GM19025 (cell line): ENCODE measurements around the gene PSMC3IP.
"Not testable (repeated sequence)": the region's sequence is repeated elsewhere in the genome, so short reads cannot be mapped to it uniquely, and the experiment has no call there.

Experiments used
- ATAC-seq: cut with Tn5 transposase; IDR thresholded peaks from one replicate; pipeline ENCODE4 v1.9.1; 2021; ENCODE audit warnings: mild to moderate bottlenecking, low read depth, moderate library complexity; ENCODE audit not compliant: unreplicated experiment

Gene PSMC3IP

DNA sequence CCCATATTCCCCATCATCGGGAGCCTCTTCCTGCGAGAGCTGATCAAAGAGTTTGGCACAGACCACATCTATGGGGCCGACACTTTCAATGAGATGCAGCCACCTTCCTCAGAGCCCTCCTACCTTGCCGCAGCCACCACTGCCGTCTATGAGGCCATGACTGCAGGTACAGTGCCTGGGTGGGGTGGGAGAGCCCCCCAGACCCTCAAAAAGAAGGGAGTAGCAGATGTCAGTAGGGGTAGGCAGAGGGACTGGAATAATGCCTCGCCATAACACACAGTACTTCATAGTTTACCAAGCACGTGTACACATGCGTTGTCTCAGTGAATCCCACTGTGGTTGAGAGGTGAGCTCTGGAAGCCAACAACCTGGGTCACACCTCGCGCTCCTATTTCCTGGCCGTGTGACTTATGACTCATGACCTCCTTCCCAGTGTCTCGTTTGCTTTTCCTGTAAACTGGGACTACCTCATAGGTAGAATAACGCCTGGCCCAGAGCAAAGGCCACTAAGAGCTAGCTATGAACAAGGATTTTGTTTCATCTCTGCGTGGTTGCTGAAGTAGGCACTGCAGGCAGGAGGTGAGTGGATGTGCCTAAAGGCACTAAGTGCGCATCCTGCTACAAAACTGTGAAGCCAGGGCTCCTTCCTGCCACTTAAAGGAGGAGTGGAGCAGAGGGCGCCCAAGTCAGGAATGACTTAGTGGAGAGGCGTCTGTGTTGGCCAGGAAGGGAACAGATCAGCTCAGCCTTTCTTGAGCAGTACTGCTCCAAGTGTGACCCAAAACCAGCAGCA, 36.3 kb downstream of the PSMC3IP start:
- ATAC-seq = no peak

DNA sequence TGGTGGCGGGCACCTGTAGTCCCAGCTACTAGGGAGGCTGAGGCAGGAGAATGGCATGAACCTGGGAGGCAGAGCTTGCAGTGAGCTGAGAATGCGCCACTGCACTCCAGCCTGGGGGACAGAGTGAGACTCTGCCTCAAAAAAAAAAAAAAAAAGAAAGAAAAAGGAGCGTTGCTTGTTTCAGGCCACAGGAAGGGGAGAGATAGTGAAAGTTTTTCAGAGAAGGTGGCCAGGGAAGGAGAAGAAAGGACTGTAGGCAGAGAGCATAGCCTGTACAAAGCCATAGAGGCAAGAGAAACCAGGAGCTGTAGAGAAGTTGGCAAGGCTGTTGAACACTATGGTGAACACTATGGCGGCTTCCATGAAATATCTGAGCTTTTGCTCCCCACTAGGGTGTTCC, 37.0 kb downstream of the PSMC3IP start:
- not testable (repeated sequence) for ATAC-seq

DNA sequence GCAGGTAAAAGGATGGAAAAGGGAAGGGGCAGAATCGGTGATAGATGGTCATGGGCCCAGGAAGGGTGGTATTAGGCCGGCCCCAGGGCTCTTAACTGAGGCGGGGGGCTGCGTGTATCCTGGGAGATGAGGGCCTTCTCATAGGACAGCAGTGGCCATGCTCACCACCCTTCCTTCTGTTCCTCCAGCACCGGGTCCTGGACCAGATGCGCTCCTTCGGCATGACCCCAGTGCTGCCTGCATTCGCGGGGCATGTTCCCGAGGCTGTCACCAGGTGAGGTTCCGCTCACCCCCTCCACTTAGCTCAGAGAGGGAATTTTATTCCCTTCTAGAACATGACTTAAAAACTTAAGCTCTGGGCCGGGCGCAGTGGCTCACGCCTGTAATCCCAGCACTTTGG, 39.0 kb downstream of the PSMC3IP start:
- no peak for ATAC-seq

DNA sequence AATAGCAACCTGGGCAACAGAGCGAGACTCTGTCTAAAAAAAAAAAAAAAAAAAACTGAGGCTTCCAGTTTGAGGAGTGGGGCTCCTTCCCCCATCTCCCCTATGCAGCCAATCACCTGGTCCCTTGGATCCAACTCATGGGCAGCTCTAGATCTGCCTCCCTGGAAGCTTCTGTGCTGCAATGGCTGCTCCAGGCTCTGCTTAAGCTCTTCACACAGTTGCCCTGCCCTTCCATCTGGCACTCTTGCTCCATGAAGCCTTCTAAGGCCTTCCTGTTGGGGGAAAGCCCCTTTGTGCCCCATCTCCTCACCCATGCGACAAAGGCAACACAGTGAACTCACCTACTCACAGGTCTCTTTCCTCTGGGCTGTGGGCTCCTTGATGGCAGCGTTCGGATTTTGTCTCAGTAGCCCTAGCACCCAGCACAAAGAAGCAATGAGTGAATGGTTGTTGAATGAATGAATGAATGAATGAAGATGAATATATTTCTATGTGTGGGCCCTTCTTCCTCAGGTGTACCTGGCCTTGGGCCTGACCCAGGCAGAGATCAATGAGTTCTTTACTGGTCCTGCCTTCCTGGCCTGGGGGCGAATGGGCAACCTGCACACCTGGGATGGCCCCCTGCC, 39.6 kb downstream of the PSMC3IP start:
- ATAC-seq = no peak

DNA sequence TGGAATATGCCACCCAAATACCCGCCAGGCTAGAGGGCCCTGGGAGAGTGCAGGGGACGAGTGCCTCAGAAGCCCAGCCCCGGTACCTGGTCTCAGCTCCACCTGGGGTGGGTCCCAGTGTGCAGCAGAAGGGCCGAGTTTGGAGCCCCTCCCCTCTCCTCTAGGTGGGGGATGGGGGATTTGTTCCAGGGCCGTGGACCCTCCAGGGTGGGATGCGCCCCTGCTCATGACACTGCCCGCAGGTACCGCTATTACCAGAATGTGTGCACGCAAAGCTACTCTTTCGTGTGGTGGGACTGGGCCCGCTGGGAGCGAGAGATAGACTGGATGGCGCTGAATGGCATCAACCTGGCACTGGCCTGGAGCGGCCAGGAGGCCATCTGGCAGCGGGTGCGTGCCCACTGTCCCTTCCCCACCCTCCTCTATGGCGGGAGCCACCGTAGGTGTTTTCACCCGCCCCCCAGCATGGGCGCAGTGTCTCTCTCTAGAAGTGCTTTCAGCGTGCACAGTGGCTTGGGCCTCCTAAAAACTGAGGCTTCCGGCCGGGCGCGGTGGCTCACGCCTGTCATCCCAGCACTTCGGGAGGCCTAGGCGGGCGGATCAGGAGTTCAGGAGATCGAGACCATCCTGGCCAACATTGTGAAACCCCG, 40.2 kb downstream of the PSMC3IP start:
- ATAC-seq = no peak

DNA sequence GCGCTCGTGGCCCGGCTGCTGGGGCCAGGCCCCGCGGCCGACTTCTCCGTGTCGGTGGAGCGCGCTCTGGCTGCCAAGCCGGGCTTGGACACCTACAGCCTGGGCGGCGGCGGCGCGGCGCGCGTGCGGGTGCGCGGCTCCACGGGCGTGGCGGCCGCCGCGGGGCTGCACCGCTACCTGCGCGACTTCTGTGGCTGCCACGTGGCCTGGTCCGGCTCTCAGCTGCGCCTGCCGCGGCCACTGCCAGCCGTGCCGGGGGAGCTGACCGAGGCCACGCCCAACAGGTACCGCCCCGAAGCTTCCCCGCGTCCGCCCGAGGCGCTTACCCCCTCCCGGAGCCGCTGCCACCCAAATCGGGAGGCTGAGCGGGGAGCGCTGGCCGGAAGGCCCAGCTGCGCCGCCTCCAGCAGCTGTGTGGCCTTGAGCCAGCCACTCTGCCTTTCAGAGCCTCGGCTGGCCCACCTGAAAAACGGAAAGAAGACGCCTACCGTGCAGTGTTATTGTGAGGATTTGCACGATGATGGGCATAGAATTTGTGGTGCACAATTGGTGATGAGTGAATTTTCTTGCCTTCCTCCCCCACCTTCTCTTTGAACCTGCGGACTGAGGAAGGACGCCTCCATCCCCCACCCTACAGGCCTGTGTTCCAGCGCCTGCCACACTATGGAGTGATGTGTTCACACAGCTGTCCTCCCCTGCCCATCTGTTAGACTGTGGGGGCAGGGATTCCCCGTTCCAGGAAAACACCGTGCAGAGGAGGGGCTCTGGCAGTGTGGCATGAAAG, 41.0 kb downstream of the PSMC3IP start:
- ATAC-seq = peak; percentile 63

DNA sequence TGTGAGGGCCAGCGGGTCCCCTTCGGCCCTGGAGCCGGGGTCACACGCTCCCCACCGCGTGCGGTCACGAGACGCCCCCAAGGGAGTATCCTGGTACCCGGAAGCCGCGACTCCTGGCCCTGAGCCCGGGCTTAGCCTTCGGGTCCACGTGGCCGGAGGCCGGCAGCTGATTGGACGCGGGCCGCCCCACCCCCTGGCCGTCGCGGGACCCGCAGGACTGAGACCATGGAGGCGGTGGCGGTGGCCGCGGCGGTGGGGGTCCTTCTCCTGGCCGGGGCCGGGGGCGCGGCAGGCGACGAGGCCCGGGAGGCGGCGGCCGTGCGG, 41.5 kb downstream of the PSMC3IP start, which contains the start of gene NAGLU:
NAGLU (plus strand) TSS at position 194 of the 324 bp plus-strand sequence; CDS start at position 226, 32 bp downstream.
- peak; percentile 82 for ATAC-seq

DNA sequence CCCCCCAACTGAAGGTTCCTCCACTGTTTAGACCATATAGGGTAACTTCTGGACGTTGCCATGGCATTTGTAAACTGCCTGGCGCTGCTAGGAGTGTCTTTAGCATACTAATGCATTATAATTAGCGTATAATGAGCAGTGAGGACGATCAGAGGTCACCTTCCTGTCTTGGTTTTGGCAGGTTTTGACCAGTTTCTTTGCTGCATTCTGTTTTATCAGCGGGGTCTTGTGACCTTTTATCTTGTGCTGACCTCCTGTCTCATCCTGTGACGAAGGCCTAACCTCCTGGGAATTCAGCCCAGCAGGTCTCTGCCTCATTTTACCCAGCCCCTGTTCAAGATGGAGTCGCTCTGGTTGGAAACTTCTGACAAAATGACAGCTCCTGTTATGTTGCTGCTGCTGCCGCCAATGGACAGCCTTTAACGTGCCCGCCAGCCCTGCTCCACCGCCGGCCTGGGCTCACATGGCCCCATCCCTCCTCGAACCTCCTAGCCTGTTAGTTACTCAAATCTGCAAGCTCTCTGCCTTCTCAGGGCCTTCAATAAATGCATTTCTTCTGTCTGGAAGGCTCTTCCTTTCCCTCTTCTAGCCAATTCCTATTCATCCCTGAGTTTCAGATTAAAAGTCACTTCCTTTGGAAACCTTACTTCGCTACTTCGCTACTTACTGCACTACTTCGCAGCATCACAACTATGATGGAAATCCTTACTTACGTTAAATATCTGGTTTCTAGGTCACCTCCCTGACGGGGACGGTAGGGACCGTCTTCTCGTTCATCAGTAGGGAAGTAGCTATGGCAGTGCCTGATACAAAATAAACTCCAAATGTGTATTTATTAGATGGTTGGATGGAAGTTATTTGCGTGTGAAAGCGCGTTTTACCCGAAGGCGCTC, 42.1 kb downstream of the PSMC3IP start:
- ATAC-seq = no peak

DNA sequence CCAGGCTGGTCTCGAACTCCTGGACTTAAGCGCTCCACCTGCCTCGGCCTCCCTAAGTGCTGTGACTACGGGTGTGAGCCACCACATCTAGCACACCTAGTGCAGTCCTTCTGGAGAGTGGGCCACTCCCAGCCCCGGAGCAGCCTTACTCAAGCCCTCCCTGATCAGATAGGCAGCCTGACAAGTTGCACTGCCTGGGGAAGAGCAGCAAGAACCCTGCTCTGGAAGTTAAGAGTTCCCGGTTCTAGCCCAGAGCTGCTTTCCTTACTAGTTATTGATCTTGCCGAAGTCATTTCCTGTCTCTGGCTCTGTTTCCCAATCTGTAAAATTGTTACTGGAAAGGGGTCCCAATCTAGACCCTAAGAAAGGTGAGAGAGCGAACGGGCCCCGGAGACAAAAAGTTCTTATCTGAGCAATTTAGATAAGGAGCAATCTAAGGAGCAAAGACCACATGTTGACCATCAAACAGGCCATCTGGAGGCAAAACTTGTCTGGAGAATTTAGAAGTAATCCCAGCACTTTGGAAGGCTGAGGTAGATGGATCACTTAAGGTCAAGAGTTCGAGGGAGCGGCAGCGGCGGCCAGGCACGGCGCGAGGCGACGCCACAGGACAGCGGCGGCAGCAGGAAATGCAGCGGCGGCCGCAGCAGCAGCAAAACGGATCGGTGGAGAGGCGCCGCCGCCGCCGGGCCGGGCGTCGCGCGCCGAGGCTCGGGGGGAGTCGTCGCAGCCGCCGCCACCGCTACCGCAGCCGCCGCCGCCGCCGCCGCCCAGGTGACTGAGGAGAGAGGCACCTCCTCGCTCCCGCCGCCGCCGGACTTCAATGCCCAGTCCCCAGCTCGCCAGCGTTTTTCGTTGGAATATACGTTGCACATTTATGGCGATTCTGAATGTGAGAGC, 45.8 kb downstream of the PSMC3IP start:
- no peak for ATAC-seq

DNA sequence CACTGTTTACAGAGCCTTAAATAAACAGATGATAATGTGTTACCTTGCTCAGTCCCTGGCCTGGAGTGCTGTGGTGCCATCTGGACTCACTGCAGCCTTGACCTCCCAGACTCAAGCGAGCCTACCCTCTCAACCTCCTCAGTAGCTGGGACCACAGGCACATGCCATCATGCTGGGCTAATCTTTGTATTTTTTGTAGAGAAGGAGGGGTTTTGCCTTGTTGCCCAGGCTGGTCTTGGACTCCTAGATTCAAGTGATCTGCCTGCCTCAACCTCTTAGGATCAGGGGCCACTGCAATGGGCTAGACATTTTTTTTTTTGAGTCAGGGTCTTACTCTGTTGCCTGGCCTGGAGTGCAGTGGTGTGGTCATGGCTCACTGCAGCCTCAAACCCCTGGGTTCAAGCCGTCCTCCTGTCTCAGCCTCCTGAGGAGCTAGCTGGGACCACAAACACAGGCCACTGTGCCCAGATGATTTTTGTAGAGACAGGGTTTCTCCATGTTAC, 46.5 kb downstream of the PSMC3IP start:
- ATAC-seq = no peak

DNA sequence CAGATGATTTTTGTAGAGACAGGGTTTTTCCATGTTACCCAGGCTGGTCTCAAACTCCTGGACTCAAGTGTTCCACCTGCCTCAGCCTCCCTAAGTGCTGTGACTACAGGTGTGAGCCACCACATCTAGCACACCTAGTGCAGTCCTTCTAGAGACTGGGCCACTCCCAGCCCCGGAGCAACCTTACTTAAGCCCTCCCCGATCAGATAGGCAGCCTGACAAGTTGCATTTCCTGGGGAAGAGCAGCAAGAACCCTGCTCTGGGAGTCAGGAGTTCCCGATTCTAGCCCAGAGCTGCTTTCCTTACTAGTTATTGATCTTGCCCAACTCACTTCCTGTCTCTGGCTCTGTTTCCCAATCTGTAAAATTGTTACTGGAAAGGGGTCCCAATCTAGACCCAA, 48.5 kb downstream of the PSMC3IP start:
- no peak for ATAC-seq

DNA sequence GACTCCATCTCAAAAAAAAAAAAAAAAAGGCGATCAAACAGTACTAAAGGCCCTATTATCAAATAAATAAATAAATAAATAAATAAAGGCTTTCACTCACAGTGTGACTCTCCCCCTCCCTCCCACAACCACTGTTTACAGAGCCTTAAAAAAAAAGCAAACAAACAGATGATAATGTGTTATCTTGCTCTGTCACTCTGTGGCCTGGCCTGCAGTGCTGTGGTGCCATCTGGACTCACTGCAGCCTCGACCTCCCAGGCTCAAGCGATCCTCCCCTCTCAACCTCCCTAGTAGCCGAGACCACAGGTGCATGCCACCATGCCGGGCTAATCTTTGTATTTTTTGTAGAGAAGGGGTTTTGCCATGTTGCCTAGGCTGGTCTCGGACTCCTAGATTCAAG, 49.6 kb downstream of the PSMC3IP start:
- no peak for ATAC-seq

DNA sequence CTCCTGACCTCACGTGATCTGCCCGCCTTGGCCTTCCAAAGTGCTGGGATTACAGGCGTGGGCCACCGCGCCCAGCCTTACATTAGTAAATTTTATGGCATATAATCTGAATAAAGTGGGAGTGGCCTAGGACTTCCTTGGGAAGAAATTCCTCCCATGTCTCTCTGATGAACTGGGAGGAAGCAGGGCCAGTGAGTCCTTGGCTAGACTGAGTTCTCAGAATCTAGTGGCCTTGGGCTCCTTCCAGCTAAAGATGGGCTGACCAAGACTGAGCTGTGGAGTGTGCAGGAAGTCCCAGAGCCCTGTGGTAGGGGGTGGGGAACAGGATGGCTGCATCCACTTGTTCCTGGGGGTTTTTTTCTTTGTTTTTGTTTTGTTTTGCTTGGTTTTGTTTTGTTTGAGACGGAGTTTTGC, 51.5 kb downstream of the PSMC3IP start:
- ATAC-seq = no peak

DNA sequence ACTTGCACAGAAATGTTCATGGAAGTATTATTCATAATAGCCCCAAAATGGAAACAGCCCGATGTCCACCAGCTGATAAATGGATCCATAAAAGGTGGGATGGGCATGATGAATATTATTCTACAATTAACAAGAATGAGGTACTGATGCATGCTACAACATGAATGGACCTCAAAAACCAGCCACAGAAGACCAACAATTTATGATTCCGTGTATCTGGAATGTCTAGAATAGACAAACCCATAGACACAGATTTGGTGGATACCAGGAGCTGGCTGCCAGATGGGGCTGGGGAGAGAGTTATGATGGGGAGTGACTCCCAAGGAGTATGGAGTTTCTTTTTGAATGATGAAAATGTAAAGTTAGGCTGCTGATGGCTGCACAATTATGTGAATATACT, 52.3 kb downstream of the PSMC3IP start:
- no peak for ATAC-seq

DNA sequence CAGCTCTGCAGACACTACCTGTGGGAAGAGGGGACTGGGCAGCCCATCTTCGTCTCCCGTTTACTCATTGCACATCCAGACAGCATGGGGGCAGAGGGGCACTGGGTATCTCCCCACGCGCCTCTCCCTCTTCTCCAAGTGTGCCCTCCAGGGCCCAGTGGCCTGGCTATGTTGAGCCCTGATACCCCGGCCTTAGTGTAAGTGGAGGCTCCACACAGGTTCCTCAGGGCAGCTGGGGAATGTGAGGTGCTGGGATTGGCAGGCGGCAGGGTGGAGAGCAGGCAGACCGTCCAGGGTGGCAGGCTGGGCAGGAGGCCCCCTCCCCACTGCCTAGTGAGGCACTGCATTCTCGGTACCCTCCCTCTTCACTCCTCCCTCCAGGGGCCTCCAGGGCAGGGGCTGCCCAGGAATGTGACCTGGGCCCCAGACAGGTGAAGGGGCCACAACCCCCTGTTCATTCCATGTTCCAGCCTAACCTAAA, 54.7 kb downstream of the PSMC3IP start:
- no peak for ATAC-seq
